Frontal cortex (tissue), 4 donors: ENCODE data around the gene UST. TPM values are rescaled to one million over a fixed set of nuclear protein-coding genes. Genes with fewer than 3 reads are reported as not detected.
A peak's percentile ranks its signal among the peaks of the same experiment; 100 is the strongest.
"Not testable (repeated sequence)": the region's sequence is repeated elsewhere in the genome, so short reads cannot be mapped to it uniquely, and the experiment has no call there.

Experiments
- DNase-seq, 2 donors: peaks; one replicate each; pipeline ENCODE4 v3.0.0; 2012; ENCODE audit warnings: low spot score in 2 of 2
- FAIRE-seq: peaks from 2 replicates; lab custom pipeline; 2012; peaks lifted over from hg19 to GRCh38; lab: Jason Lieb, UNC
- total RNA-seq: library from RNA; depleted of rRNA; stranded (reverse); fragments of >200 nt; gene quantifications from one replicate; pipeline ENCODE4 v1.2.3, GENCODE V29; 2014
- donor health status: control.
- donor health status: control.
- donor health status: control.

Gene UST
- total RNA-seq, 1 donor from 2014 or later = 39.5 TPM

- DNase-seq (no peak), FAIRE-seq (no peak)
Measured at GRCh38 chr6:148885925-148886845, 139.4 kb downstream of the UST start.

DNA sequence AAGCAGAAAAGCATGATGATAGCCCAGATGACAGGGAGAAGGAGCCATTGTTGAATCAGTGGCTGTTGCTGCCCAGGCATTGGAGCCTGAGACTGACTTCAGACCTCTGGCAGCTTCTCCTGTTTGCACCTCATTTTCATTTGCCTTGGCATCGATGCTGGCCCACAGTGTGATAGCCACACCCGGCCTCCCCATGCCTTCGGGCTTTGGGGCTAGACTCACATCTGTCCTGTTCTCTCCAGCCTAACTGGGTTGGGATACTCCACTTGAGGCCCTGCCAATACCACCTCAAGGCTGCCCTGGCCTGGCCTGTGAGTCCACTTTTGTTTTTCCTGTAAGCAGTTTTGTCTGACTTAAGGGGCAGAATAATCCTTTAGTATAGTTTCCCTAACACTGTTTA is 140.4 kb downstream of the UST start:
- no peak for DNase-seq
- no peak for FAIRE-seq

DNA sequence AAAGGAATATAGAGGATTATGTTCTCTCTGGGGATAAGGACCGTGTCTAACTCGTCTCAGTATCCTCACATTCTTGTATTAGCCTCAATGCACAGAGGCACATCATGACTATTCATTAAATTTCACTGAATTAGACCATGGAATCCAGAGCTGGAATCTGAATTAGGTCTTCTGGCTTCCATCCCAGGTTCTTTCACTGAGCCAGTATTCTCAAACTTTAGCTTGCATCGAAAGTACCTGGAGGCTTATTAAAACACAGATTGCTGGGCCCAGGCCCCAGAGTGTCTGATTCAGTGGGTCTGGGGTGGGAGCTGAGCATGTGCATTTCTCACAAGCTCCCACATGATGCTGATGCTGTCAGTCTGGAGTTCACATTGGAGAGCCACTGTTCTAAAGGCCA is 142.0 kb downstream of the UST start:
- FAIRE-seq (no peak), DNase-seq (peak in 1 of 2 donors; percentile 17)

GRCh38 chr6:148890096-148890495 is 143.3 kb downstream of the UST start:
- FAIRE-seq = no peak
- no peak for DNase-seq

DNA sequence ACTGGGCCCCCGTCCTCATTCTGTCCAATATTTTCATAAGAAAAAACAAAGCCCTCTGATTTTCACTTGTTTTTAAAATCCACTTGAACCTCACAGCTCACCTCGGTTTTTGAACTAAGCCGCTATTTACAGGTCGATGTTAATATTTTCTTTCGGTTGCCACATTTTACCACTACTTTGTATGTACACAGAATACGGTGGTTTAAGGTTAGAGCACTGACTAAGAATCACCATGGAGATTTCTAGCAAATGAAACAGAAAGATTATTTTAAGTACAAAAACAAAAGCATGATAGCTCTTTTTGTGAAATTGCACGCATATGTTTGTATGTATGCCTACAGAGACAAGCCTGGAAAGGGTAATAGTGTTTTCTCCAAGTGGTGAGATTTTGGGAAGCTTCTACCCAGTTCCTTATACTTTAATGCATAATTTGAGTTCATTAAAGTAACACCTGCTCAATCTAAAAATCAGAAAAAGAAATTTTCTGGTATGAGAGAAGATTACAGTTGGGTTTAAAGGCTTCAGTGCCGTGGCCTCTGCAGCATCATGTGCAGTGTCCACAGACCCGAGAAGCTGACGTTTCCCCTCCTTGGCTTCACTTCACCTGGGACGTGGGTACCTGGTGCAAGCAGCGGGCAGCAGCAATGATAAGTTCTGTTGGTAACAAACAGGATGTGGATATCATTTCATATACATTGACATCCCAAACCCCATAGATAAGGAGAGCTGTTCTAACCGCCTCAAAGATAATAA is 144.0 kb downstream of the UST start:
- FAIRE-seq (no peak), DNase-seq (no peak)

- no peak for DNase-seq
- no peak for FAIRE-seq
Measured at GRCh38 chr6:148891405-148891783, 144.6 kb downstream of the UST start.

- DNase-seq (no peak), FAIRE-seq (no peak)
Measured at GRCh38 chr6:148892247-148892646, 145.4 kb downstream of the UST start.

DNA sequence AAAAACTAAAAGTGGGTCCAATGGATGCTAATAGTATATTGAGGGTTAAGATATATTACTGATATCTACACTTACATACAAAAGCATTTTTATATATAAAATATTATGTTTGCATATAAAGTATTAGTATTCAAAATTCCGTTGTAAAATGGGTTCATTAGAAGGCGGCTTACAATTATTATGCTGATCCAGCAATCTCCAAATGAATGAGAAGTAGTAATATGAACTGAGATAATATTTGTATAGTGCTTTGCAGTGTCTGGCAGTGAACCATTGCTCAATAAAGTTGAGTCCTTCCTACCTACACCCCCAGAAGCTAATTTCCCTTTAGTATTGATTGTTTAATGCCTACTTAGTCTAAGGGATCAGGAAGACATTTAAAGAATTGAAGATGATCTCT is 146.2 kb downstream of the UST start:
- DNase-seq (no peak), FAIRE-seq (no peak)

DNA sequence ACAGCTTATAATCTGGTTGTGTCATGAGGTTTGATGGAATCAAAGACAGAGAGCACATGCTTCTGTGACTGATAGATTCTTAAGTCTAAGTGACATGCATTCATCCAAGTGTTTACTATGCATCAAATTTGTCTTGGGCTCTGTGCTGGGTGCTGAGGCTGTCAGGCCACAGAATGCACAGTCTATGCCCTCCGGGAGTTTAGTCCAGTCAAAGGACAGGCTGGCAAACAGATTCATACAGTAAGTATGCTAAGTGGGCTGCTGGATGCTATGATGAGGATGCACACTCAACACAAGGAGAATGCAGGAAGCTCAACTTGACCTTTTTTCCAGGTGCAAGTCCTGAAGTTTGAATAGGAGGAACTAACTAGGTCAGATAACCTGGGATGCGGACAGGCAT is 146.7 kb downstream of the UST start:
- no peak for FAIRE-seq
- no peak for DNase-seq

- FAIRE-seq = no peak
Measured at GRCh38 chr6:148898376-148899014, 151.7 kb downstream of the UST start.

GRCh38 chr6:148904896-148905870 is 158.4 kb downstream of the UST start:
- DNase-seq = no peak
- no peak for FAIRE-seq

More at GRCh38 chr6:148898376-148899014, 151.7 kb downstream of the UST start:
- DNase-seq = no peak

DNA sequence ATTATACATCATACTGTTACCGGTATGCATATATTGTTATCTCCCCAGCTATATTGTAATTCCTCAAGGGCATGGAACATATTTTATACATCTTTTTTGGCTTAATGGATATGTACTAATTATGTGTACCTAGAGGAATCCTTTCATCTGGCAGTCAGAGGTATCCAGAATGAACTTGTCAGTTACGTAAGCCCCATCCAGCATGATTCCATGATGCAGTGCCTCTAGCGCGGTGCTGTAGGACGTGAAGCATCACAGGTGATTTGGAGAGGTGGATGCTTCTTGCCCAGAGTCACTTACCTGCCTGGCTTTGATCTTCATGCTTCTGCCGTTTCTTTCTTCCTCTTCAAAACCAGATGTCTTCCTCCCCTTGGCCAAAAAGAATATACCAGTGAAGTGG is 159.1 kb downstream of the UST start:
- FAIRE-seq = no peak
- DNase-seq = no peak

- no peak for DNase-seq
- FAIRE-seq = no peak
Measured at GRCh38 chr6:148906386-148906785, 159.6 kb downstream of the UST start.

DNA sequence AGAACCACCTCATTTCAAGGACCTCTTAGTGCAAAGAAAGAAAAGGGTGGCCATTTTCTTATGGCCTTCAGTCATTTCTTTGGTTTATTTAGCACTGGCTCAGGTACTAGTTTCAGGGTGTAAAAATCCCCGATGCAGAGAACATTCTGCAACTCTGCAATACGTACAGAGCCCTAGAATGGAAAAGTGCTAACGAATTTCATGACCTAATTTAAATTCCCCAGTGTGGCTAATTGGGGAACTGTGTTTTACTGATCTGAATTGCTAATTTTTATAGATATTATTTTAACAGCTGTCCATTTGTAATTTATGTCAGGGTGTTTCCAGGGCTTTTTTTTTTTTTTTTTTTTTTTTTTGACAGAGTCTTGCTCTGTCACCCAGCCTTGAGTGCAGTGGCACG is 160.7 kb downstream of the UST start:
- FAIRE-seq (no peak), DNase-seq (no peak)

GRCh38 chr6:148912252-148912651 is 165.4 kb downstream of the UST start:
- FAIRE-seq = no peak
- no peak for DNase-seq

GRCh38 chr6:148915810-148916209 is 169.0 kb downstream of the UST start:
- no peak for DNase-seq
- no peak for FAIRE-seq

DNA sequence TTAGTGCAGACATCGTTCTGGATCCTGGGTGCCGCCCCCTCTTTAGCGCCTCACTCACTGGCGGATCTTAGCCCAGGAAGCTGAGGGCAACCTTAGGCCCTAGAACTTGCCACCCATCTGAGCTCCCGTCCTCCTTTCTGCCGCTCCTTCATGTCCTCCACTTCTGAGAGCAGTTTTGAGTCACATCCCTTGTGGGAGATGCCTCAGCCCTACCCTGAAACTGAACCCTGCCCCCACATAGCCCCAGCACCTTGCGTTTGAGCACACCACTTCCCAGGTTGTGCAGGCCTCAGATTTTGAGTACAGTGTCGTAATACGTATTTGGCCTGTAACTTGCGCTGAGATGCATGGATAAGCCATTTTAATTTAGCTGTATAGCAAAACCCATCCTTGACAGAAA is 169.7 kb downstream of the UST start:
- FAIRE-seq, DNase-seq: not testable (repeated sequence)

DNA sequence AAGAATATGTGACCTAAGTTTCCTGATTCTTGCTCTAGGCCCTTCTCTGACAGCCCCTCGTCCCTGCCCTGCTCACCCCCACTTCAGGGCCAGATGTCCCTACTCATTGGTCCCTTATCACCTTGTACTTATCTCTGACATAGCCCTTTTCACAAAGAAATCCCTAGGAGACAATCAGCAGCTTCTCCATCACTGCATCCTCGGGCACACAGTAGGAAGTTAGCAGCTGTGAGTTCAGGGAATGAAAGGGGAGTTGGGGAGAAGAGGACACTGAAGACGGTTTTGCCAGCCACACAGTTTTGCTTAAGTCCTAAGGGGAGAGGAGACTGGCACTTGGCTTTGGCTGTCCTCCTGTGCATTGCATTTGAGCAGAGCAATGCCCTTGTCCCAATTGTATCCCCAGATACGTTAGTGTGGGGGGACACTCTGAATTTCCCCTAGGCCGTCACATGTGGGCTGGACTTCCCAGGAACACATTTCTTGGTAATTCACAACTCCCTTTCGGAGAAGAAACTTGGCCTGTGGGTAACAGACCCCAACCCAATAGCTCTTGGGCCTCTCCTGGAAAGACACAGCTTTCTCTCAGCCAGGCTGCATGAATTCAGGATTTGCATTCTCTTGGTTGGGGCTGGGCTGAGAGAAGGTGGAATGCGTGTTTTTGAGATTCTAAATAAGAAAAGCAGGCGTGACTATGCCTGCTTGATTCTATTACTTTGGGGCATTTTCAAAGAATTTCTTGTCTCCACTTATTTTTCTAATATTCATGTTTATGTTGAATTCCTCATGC is 177.6 kb downstream of the UST start:
- DNase-seq (no peak), FAIRE-seq (no peak)

- DNase-seq (no peak), FAIRE-seq (no peak)
Measured at GRCh38 chr6:148925701-148926100, 178.9 kb downstream of the UST start.
